ENCODE measurements around the gene CTSW. TPM values are rescaled to one million over a fixed set of nuclear protein-coding genes. Genes with fewer than 3 reads are reported as not detected.
A peak's percentile ranks its signal among the peaks of the same experiment; 100 is the strongest.
"Not testable (repeated sequence)": the region's sequence is repeated elsewhere in the genome, so short reads cannot be mapped to it uniquely, and the experiment has no call there.

CTSW gene, protein sequence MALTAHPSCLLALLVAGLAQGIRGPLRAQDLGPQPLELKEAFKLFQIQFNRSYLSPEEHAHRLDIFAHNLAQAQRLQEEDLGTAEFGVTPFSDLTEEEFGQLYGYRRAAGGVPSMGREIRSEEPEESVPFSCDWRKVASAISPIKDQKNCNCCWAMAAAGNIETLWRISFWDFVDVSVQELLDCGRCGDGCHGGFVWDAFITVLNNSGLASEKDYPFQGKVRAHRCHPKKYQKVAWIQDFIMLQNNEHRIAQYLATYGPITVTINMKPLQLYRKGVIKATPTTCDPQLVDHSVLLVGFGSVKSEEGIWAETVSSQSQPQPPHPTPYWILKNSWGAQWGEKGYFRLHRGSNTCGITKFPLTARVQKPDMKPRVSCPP
- not detected for total RNA-seq

DNA sequence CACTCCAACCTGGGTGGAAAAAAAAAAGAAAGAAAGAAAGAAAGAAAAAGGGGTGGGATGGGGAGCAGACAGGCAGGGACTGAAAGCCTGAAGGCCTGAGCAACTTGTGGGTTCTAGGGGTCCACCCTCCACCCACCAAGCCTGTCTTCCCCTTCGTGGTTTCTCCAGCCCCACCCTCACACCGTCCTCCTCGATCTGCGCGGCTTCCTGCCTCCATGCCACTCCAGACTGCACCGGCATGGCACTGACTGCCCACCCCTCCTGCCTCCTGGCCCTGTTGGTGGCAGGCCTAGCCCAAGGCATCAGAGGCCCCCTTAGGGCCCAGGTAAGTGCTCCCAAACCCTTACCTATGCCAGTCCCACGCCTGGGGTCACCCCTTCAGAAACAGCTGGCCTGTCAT, at the start of gene CTSW:
CTSW (plus strand) TSS at position 221 of the 400 bp plus-strand sequence; CDS start at position 239, 18 bp downstream.
- no peak for FAIRE-seq

DNA sequence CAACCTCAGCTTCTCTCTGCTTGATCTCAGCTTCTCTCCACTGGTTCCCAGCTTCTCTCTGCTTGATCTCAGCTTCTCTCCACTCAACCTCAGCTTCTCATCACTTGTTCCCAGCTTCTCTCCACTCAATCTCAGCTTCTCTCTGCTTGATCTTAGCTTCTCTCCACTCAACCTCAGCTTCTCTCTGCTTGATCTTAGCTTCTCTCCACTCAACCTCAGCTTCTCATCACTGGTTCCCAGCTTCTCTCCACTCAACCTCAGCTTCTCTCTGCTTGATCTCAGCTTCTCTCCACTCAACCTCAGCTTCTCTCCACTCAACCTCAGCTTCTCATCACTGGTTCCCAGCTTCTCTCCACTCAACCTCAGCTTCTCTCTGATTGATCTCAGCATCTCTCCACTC, 47.4 kb upstream of the CTSW start:
- DNase-seq (ENCODE audit: low spot score in 2 of 2); FAIRE-seq: not testable (repeated sequence)

More for the DNA sequence above, at the start of gene CTSW:
- DNase-seq (ENCODE audit: low spot score in 2 of 2) = no peak

DNA sequence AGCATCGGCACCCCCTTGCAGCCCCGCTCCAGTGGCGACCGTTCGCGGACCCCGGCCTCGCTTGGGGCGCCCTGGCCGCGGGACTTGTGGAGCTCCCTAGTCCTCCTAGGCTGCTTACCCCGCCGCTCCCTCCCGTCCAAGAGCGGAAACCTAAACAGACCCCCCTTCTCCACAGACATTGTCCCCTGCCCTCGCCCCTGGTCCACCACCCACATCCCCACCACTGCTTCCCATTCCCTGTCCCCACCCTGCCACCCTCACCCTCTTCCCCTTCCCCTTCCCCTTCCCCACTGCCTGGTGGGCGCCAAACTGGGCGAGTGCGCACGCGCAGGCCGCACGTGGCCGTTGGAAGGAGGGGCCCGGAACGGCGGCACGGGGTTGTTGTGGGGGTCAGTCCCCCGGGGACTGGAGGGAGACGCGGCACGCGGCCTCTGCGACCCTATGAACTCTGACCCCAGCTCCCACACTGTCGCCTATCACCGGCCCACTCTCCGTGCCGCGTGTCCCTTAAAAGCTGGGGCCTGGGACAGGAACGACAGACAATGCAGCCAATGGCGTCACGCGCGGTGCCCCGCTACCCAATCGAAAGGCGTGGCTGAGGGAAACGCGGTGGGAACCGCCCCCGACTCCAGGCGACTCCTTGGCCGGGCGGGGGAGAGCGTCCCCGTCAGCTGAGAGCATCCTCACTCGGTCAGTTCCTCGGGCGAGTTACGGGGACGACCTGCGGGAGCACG, 46.2 kb upstream of the CTSW start, which contains the start of gene SNX32:
SNX32 (plus strand) TSS at position 667 of the 734 bp plus-strand sequence. CDS start 103 bp downstream, outside the sequence.
- DNase-seq (ENCODE audit: low spot score in 2 of 2) (peak; percentile 97 to 99), FAIRE-seq (peak; percentile 39)

DNA sequence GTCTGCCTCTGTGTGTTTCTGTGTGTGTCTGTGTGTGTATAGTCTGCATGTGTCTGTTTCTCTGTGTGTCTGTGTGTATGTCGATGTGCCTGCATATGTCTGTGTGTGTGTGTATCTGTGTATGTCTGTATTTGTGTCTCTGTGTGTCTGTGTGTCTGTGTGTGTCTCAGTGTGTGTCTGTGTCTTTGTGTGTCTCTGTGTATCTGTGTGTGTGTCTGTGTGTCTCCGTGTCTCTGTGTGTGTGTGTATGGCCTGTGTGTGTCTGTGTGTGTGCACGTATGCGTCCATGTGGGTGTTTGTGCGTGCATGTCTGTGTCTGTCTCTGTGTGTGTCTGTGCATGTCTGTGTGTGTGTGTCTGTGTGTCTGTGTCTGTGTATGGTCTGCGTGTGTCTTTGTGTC, 45.4 kb upstream of the CTSW start:
- DNase-seq (ENCODE audit: low spot score in 2 of 2) (no peak), FAIRE-seq (no peak)

DNA sequence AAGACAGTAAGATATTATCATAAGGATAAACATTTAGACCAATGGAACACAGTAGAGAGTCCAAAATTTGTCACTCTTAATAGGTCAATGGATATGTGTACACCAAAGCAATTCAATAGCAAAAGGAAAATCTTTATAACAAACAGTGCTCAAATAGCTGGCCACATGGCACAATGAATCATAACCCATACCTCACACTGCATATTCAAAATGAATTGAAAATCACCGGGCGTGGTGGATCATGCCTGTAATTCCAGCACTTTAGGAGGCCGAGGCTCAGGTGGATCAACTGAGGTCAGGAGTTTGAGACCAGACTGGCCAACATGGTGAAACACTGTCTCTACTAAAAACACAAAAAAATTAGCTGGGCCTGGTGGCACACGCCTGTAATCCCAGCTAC, 37.5 kb upstream of the CTSW start:
- FAIRE-seq = no peak
- no peak for DNase-seq (ENCODE audit: low spot score in 2 of 2)

DNA sequence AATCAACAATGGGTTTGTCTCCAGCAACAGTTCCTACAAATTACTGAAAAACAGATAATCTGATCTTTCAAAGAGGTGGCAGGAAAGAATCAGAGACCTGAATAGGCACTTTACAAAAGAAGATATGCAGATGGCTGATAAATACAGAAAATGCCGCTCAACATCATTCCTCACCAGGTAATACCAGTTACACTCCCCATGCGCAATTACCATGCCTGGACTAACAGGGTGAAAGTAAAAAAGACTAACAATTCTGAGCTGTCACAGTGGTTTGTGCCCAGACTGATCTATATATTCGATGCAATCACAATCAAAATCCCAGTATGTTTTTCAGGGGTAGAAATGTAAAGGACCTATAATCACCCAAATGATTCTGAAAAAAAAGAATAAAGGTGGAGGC, 35.8 kb upstream of the CTSW start:
- no peak for FAIRE-seq
- DNase-seq (ENCODE audit: low spot score in 2 of 2) = no peak

DNA sequence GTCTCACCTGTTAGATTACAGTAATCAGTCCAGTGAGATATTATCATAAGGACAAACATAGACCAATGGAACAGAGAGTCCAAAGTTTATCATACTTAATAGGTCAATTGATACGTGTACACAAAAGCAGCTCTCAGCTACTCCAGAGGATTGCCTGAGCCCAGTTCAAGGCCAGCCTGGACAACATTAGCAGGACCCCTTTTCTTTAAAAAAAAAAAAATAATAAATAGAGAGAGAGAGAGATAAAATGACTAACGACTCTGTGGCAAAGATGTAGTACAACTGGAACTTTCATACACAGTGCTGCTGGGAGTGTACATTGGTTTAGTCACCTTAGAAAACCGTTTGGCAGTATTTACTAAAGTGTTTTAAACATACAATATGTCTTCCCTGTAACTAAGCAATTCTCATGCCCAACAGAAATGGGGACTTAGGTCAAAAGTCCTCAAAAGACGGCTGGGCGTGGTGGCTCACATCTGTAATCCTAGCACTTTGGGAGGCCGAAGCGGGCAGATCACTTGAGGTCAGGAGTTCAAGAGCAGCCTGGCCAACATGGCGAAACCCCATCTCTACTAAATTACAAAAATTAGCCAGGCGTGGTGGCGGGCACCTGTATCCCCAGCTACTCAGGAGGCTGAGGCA, 35.3 kb upstream of the CTSW start:
- no peak for FAIRE-seq
- no peak for DNase-seq (ENCODE audit: low spot score in 2 of 2)

DNA sequence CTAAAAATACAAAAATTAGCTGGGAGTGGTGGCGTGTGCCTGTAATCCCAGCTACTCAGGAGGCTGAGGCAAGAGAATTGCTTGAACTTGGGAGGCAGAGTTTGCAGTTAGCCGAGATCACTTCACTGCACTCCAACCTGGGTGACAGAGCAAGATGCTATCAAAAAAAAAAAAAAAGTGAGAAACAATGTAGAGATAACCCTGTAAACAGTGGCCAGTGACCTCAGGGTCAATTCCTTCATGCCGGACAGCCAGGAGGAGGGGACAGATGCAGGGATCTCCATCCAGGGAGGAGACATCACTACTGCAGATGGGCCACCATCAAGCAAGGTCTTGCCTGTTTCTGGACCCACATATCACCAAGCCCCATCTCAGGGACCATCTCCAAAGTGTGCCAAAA, 31.9 kb upstream of the CTSW start:
- FAIRE-seq (no peak), DNase-seq (ENCODE audit: low spot score in 2 of 2) (no peak)

DNA sequence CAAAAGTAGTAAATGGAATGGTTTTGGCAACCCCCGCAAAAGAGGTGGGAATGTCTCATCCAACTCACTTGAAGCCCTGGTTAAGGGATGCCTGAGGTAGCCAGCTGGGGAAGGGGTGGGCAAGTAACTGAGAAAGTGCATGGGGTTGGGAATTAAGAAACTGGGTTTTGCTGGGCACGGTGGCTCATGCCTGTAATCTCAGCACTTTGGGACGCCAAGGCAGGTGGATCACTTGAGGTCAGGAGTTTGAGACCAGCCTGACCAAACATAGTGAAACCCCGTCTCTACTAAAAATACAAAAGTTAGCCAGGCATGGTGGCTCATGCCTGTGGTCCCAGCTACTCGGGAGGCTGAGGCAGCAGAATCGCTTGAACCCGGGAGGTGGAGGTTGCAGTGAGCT, 30.9 kb upstream of the CTSW start:
- DNase-seq (ENCODE audit: low spot score in 2 of 2); FAIRE-seq: not testable (repeated sequence)

DNA sequence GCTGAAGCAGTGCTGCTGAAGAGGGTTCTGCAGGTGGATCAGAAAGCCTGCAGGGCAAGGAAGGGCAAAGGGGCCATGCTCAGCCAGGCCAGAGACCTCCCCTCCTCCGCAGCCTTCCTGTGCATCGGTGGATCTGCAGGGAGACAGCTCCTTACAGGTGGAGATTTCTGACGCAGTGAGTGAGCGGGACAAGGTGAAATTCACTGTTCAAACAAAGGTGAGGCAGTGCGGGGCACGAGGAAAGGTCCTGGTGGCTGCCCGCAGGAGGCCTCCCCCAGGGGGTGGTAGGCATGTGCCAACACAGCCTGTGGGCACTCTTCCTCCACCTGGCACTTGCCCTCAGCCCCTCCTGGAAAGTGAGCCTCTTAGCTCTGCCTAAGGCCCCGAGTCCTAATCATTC, 30.3 kb upstream of the CTSW start:
- no peak for DNase-seq (ENCODE audit: low spot score in 2 of 2)
- FAIRE-seq = no peak

DNA sequence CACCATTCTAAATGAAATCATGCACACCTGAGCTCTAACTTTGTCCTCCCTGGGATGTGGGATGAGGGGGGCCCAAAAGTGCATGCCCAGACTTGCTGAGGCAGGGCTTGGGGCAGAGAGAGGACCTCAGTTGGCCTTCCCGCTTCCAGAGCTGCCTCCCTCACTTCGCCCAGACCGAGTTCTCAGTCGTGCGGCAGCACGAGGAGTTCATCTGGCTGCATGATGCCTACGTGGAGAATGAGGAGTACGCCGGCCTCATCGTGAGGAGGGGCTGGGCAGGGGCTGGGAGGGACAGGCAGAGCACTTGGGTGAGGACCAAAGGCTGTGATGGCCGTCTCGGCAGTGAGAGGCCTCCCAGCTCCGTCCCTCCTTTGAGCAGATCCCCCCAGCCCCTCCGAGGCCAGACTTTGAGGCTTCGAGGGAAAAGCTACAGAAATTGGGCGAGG, 29.8 kb upstream of the CTSW start:
- DNase-seq (ENCODE audit: low spot score in 2 of 2) (no peak), FAIRE-seq (no peak)

DNA sequence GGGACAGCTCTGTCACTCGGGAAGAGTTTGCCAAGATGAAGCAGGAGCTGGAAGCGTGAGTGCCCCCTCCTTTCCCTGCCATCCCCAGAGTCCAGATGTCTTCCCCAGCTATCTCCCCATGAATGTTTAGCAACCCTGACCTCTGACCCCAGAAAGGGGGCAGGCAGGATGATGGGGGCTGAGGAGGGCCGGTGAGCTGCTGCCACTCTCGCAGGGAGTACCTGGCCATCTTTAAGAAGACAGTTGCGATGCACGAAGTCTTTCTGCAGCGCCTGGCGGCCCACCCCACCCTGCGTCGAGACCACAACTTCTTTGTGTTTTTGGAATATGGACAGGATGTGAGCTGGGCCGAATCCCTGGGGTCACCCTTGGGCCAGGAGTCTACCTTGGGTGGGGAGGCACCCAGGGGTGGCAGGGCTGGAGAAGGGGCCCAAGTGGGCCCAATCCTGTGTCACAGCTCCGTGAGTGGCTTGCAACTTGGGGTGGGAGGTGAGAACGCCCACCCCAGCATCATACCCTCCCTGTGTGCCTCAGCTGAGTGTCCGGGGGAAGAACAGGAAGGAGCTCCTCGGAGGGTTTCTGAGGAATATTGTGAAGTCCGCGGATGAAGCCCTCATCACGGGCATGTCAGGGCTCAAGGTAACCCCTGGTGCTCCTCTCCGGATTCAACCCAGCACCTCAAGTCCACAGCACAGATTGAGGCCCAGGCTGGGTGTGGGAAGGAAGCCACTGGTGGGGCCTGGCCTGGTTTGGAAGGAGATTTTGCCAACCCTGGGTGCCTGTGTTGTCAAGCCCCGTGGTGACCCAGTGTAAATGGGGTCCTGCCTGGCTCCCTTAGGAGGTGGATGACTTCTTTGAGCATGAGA, 29.2 kb upstream of the CTSW start:
- DNase-seq (ENCODE audit: low spot score in 2 of 2) (no peak), FAIRE-seq (no peak)

DNA sequence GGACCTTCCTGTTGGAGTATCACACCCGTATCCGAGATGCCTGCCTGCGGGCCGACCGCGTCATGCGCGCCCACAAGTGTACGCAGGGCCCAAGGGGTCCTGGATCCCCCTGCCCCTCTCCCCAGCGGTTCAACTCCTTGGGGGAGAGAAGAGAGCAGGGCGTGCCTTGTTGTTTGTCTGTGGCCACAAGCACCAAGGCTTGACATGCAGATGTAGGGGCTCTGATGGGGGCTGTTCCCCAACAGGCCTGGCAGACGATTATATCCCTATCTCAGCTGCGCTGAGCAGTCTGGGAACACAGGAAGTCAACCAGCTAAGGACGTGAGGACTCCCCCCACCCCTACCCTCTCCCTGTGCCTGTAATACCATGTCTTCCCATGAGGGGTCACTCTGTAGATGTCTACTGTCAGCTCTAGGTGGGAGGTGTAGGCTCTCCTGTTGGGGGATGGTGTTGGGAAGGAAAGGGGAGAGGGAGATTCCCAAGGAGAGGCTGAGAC, 28.5 kb upstream of the CTSW start:
- FAIRE-seq (no peak), DNase-seq (ENCODE audit: low spot score in 2 of 2) (no peak)

DNA sequence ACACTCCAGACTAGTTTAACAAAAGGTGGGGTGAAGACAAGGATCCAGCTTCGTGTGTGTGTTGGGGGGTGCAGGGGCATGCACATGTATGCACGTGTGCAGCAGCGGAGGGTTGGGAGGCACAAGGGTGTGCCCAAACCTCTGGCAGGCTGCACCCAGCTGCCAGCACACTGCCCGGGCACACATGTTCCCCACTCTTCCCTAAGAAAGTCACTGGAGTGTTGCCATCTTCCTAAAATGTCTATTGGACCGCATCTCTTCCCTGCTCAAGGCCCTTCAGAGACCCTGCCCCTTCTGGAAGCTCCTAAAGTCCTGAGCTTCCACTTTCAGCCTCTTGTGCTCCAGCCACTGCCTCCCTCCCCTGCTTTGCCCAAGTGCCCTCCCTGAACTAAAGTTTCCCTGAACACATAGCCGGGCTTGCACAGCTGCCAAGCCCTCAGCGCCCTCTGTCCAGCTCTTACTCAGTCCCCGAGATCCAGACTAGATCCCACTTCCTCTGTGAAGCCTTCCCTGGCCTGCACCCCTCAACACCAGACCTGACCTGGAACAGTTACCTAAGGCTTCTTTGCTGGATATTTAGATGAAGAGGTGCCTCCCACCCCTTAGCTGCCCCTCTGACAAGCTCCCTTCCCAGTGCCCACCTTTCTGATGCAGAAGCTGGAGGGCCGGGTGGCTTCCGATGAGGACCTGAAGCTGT, 27.7 kb upstream of the CTSW start:
- FAIRE-seq = no peak

DNA sequence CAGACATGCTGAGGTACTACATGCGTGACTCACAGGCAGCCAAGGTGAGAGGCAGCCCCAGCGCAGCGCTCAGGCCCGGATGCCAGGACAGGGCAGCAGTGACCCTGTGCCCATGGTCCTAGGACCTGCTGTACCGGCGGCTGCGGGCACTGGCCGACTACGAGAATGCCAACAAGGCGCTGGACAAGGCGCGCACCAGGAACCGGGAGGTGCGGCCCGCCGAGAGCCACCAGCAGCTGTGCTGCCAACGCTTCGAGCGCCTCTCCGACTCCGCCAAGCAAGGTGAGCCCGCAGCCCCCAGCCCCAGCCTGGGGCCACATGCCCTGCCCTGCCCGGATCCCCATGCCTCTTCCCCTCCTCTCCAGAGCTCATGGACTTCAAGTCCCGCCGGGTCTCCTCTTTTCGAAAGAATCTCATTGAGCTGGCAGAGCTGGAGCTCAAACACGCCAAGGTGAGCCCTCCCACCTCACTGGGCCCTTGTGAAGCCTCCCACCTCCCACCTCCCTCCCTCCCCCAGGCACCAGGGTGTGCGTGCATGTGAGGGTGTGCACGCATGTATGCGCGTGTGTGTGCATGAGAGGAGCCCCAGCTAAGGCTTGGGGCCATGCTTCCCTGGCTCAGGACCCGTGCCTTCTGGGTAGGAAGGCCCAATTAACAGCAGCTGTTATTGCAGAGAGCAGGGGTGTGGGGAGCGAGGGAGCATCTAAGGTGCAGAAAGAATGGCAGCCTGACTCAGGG, 27.0 kb upstream of the CTSW start:
- FAIRE-seq = no peak

More for the DNA sequence above, 27.7 kb upstream of the CTSW start:
- no peak for DNase-seq (ENCODE audit: low spot score in 2 of 2)

DNA sequence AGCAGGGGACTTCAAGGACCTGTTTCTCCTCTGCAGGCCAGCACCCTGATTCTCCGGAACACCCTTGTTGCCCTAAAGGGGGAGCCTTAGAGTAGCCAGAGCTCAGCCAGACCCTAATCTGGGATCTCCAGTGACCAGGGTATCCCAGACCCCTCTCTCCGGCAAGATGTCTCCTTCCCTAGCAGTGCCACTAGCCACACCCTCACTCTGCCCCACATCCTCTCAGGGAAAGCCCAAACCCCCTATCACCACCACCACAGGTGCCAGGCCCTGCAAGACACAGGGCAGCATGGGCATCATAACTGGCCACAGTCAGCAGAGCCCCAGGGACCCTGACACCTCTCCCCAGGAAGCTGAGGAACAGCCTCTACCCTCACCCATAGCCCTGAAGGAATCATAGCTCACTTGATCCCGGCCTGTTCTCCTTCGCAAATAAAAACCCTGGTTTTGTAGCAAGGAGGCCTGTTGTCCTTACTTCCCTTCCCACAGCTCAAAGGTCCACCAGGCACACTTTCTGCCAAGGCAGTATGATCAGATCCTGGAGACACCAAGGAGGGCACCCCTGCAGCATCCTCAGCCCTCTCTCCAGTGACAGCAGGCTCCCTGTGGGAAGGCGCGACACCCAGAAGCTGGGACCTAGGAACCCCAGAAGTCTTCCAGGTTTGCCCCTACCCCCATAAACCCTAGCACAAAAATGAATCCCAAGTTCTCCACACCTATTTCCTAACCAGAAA, 26.2 kb upstream of the CTSW start:
- no peak for FAIRE-seq

More for the DNA sequence above, 27.0 kb upstream of the CTSW start:
- DNase-seq (ENCODE audit: low spot score in 2 of 2) = no peak

DNA sequence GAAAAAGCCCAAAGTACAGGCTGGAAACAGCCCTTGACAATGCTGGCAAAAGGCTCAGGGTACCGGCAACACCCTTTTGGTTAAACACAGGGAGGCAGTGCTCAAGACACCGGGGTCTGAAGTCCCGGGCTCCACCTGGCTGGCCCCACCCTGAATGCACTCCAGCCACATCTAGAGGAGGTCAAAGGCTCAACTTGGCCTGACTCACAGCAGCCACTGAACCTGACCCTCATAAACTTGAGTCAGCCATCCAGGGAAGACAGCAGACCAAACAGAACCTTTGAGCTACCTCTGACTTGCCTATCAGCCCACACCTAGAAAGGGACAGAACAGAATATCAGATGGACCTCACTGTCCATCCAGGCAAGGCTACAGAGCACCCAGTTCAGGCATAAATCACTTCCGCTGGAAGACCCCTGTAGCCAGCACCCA, 25.5 kb upstream of the CTSW start:
- FAIRE-seq = no peak
- no peak for DNase-seq (ENCODE audit: low spot score in 2 of 2)

More for the DNA sequence above, 26.2 kb upstream of the CTSW start:
- no peak for DNase-seq (ENCODE audit: low spot score in 2 of 2)

All from frontal cortex (tissue), 4 donors.